SH-SY5Y (cell line): ENCODE measurements around the gene CLTC.

Source experiments
- GATA2 ChIP-seq: IDR thresholded peaks from 2 replicates; pipeline ENCODE4 v1.6.1; 2011; ENCODE audit warnings: mild to moderate bottlenecking, low read depth, low read length
- GATA3 ChIP-seq: IDR thresholded peaks from 2 replicates; pipeline ENCODE4 v1.6.1; 2011; ENCODE audit warnings: low read depth, mild to moderate bottlenecking, low read length, moderate library complexity

CLTC gene

GRCh38 chr17:59649886-59650285 lies 30.2 kb downstream of the CLTC start:
- TF ChIP-seq GATA2: no peak
- TF ChIP-seq GATA3: no peak

- TF ChIP-seq GATA2: no peak
- TF ChIP-seq GATA3: no peak
Measured at GRCh38 chr17:59650642-59651041, 30.9 kb downstream of the CLTC start.

DNA sequence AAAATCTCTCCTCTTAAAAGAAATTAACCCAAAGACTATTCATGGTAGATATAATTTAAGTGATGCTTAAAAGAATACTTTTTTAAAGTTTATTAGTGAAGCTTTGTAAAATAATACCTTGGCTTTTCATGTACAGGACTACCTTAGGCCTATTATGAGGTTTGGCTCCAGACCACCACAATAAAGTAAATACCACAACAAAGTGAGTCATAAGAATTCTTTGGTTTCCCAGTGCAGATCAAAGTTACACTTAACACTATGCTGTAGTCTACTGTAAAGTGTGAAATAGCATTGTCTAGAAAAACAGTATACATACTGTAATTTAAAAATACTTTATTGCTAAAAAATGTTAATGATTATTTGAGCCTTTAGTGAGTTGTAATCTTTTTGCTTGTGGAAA lies 31.7 kb downstream of the CLTC start:
- TF ChIP-seq GATA2 (no peak), GATA3 (no peak)

- TF ChIP-seq GATA2: no peak
- no peak for TF ChIP-seq GATA3
Measured at GRCh38 chr17:59652119-59652518, 32.4 kb downstream of the CLTC start.

GRCh38 chr17:59666235-59666634 lies 46.5 kb downstream of the CLTC start:
- TF ChIP-seq GATA2: no peak
- TF ChIP-seq GATA3: no peak

GRCh38 chr17:59668816-59669215 lies 49.1 kb downstream of the CLTC start:
- TF ChIP-seq GATA3 (no peak), GATA2 (no peak)

GRCh38 chr17:59669411-59669810 lies 49.7 kb downstream of the CLTC start:
- no peak for TF ChIP-seq GATA3
- TF ChIP-seq GATA2: no peak

DNA sequence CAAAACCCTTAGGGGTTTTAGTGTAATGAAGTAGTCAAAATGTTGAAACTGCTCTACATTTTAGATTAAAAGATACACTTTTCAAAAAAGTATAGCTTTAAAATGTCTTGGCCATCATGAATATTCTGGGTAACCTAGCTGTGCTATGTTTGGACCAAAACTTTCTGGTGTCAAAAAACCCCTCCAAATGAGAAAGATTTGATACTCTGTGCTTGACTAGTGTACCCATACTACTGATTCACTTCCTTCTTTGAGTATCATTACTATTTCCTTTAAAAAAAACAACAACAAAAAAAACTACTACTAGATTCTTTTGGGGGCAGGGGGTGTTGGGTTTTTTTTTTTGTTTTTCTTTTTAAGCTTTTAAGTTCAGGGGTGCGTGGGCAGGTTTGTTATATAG lies 50.2 kb downstream of the CLTC start:
- TF ChIP-seq GATA2 (no peak), GATA3 (no peak)

DNA sequence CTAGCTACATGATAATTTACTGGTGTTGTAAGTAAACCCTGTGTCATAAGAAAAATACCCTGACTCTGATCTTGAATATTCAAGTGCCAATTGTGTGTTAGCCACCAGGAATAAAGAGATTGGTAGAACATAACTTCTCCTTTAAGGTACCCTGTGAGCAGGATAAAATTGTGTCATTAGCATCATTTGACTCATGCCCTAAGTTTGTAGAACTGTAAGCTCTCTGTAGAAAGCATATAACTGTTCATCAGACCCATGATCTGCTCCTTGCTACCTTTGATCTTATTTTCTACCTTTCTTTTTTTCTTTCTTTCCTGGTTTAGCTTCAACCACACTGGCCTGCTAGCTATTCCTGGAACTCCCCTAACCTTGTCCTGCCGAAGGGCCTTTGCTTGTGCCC lies 51.7 kb downstream of the CLTC start:
- TF ChIP-seq GATA3: no peak

DNA sequence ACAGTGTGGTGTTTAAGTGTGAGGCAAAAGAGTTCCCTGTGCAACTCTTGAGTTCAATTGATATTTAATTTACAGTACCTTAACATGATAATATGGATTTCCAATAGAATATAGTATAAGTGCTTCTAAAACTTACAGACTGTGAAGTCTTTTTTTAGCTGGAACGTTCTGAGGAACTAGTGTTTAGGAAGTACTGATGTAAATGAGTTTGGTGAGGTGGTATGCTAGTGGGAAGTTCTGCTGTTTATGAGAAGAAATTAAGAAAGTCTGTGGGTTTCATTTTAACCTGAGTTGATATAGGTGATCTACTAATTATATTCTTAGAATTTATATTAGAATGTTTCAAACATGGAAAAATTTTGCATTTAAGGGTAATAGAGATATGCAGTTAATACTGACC lies 55.5 kb downstream of the CLTC start:
- TF ChIP-seq GATA2 (no peak), GATA3 (no peak)

DNA sequence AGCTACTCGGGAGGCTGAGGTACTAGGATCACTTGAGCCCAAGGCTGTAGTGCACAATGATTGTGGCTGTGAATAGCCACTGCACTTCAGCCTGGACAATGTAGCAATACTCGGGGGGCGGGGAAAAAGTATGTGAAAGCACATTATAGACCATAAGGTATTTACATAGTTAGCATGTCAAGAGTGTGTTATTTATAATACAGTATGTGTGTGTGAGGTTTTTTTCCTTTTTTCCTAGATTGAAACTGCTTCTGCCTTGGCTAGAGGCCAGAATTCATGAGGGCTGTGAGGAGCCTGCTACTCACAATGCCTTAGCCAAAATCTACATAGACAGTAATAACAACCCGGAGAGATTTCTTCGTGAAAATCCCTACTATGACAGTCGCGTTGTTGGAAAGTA lies 57.0 kb downstream of the CLTC start:
- TF ChIP-seq GATA3 (no peak), GATA2 (no peak)

- no peak for TF ChIP-seq GATA2
- no peak for TF ChIP-seq GATA3
Measured at GRCh38 chr17:59678918-59679317, 59.2 kb downstream of the CLTC start.

DNA sequence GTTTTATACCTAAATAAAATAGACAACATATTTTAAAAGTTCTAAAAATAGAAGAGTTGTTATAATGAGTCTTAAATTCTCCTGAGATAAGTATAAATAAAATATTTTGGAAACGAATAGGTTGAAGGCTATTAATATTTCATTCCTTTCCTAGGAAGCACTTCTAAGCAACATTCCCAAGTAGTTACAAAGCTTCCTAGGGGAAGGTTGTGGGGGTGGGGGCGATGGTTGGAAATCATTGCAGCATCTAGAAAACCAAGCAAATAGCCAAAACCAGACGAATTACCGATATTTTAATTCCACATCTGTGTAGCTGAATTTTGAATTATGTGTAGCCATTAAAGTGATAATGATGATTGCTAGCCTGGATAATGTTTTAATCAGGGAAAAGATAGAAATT lies 60.6 kb downstream of the CLTC start:
- TF ChIP-seq GATA3: no peak

DNA sequence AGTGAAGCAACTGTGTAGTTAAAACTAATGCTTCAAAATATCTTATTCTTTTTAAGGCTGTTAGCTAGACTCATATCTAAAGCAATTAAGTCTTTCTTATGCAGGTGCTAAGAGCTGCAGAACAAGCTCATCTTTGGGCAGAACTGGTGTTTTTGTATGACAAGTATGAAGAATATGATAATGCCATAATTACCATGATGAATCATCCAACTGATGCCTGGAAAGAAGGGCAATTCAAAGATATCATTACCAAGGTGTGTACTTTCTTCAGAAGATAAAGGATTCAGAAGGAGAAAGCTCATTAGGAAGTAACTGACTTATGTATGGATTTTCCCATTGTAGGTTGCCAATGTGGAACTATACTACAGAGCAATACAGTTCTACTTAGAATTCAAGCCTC lies 63.6 kb downstream of the CLTC start:
- no peak for TF ChIP-seq GATA3
- no peak for TF ChIP-seq GATA2

- TF ChIP-seq GATA2 (no peak), GATA3 (no peak)
Measured at GRCh38 chr17:59684967-59685366, 65.3 kb downstream of the CLTC start.

- no peak for TF ChIP-seq GATA3
- TF ChIP-seq GATA2: no peak
Measured at GRCh38 chr17:59688008-59688407, 68.3 kb downstream of the CLTC start.

GRCh38 chr17:59688496-59688895 lies 68.8 kb downstream of the CLTC start:
- TF ChIP-seq GATA3: no peak
- TF ChIP-seq GATA2: no peak

- TF ChIP-seq GATA2 (no peak), GATA3 (no peak)
Measured at GRCh38 chr17:59693582-59693981, 73.9 kb downstream of the CLTC start.
